Calu3 (cell line): ENCODE measurements around the gene ASCL5. TPM values are rescaled to one million over a fixed set of nuclear protein-coding genes. Genes with fewer than 3 reads are reported as not detected.
"Not testable (repeated sequence)": the region's sequence is repeated elsewhere in the genome, so short reads cannot be mapped to it uniquely, and the experiment has no call there.

Experiments
- BruUV-seq: library from RNA; stranded (reverse); fragments of 400-500 nt; replicated peaks from 2 replicates; lab custom pipeline; 2021; lab: Mats Ljungman, UMichigan
- CTCF ChIA-PET: fragments of 300-600 bp; sonication (Branson Sonifier 250); formaldehyde crosslinking; loops from one replicate; lab custom pipeline; 2022; ENCODE audit warnings: antibody characterized with exemption; lab: Charles Lee
- DNase-seq: peaks from one replicate; pipeline ENCODE4 v3.0.0; 2022
- H3K27ac Mint-ChIP-seq: one replicate; pipeline ENCODE4 v1.8.0; 2022; ENCODE audit warnings: mixed read lengths; ENCODE audit not compliant: unreplicated experiment
- H3K27me3 Mint-ChIP-seq: one replicate; pipeline ENCODE4 v1.8.0; 2022; ENCODE audit warnings: mixed read lengths; ENCODE audit not compliant: unreplicated experiment
- H3K36me3 Mint-ChIP-seq: one replicate; pipeline ENCODE4 v1.8.0; 2022; ENCODE audit warnings: mild to moderate bottlenecking, moderate library complexity, mixed read lengths; ENCODE audit not compliant: insufficient read depth, unreplicated experiment
- H3K4me1 Mint-ChIP-seq: one replicate; pipeline ENCODE4 v1.8.0; 2022; ENCODE audit warnings: mild to moderate bottlenecking, low read depth, mixed read lengths; ENCODE audit not compliant: unreplicated experiment
- H3K4me3 Mint-ChIP-seq: one replicate; pipeline ENCODE4 v1.8.0; 2022; ENCODE audit warnings: mild to moderate bottlenecking, low read depth, moderate library complexity, mixed read lengths; ENCODE audit not compliant: unreplicated experiment
- H3K9me3 Mint-ChIP-seq: one replicate; pipeline ENCODE4 v1.8.0; 2022; ENCODE audit warnings: low read depth, mixed read lengths; ENCODE audit not compliant: unreplicated experiment
- intact Hi-C: fragments of 100-400 bp; cut with micrococcal nuclease; formaldehyde crosslinking; loops from one replicate; pipeline ENCODE4 v1.10.0; 2022; ENCODE audit not compliant: unreplicated experiment
- total RNA-seq: library from RNA; stranded (reverse); gene quantifications from 2 replicates; pipeline ENCODE4 v1.2.3, GENCODE V29; 2022
- TF ChIP-seq, protein P1 (sequence below): fragments of 200-600 bp; IDR thresholded peaks from one replicate; pipeline ENCODE4 v1.8.0; 2022; ENCODE audit warnings: antibody characterized with exemption; ENCODE audit not compliant: unreplicated experiment

The ASCL5 gene
- total RNA-seq, 1 experiment from 2014 or later: not detected

DNA sequence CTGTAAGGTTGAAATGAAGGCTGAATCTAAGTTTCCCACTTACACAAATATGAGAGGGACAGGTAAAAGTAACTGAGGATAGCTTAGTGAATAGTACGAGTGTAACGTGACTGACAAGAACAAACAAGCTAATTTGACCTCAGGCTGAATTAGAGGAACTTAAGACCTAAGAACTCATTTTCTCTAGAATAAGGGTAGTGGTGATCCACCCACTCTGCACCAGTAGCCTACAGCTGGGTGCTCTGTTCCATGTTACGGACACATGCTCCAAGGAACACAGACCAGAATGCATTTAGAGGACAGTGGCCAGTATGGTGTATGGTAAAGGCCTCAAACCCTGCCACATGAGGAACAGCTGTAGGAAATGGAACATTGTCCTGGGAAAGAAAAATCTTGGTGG lies 42.2 kb upstream of the ASCL5 start:
- H3K4me3 Mint-ChIP-seq: no peak overlapping the region
- TF ChIP-seq, protein P1, sequence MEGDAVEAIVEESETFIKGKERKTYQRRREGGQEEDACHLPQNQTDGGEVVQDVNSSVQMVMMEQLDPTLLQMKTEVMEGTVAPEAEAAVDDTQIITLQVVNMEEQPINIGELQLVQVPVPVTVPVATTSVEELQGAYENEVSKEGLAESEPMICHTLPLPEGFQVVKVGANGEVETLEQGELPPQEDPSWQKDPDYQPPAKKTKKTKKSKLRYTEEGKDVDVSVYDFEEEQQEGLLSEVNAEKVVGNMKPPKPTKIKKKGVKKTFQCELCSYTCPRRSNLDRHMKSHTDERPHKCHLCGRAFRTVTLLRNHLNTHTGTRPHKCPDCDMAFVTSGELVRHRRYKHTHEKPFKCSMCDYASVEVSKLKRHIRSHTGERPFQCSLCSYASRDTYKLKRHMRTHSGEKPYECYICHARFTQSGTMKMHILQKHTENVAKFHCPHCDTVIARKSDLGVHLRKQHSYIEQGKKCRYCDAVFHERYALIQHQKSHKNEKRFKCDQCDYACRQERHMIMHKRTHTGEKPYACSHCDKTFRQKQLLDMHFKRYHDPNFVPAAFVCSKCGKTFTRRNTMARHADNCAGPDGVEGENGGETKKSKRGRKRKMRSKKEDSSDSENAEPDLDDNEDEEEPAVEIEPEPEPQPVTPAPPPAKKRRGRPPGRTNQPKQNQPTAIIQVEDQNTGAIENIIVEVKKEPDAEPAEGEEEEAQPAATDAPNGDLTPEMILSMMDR: no peak
- BruUV-seq: no TSS peak

DNA sequence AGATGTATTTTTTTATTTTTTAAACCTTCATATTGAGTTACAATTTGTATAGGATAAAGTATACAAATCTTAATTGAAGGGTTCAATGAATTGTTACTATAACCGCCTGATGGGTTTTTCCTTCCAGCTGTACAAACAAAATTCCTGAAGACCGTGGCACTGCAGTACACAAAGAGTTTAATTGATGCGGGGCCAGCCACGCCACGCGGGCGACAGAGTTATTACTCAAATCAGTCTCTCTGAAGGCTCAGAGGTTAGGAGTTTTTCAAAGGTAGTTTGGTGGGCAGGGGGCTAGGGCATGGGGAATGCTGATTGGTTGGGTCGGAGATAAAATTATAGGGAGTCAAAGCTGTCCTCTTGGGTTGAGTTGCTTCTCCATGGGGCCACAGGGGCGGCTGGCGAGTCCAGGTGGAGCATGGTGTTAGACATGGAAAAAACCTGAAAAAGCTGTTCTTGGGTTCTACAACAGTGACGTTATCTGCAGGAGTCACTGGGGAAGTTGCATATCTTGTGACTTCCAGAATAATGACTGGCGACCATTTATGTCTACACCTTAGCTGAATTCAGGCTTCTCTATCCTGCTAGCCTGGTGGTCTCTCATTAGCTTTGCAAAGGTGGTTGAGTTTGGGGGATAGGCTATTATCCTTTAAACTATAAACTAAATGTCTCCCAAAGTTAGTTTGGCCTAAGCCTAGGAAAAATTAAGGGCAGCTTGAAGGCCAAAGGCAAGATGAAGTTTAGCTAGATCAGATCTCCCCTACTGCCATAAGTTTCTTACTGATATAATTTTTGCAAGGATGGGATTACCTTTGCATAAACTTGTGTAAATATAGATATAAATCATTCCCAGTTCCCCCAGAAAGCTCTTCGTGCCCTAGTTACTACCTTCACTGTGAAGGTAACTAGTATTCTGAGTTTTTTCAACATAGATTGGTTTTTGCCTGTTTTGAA lies 40.3 kb upstream of the ASCL5 start:
- H3K9me3 Mint-ChIP-seq: no peaks in the 10 kb centered on the region
- TF ChIP-seq, protein P1: no peak
- peaks cover 20% of the 10 kb centered on the region for H3K4me1 Mint-ChIP-seq
- BruUV-seq: no TSS peak
- no peaks in the 10 kb centered on the region for H3K27me3 Mint-ChIP-seq
- H3K36me3 Mint-ChIP-seq: peaks cover 20% of the 10 kb centered on the region
- DNase-seq: no peak
- CTCF ChIA-PET: no interaction called here
- H3K4me3 Mint-ChIP-seq: no peak overlapping the region
- H3K27ac Mint-ChIP-seq: no peak overlapping the region
- intact Hi-C loops: no loop called here

More for the DNA sequence above, 42.2 kb upstream of the ASCL5 start:
- H3K27ac Mint-ChIP-seq: no peak overlapping the region
- no peaks in the 10 kb centered on the region for H3K9me3 Mint-ChIP-seq
- DNase-seq: no peak
- CTCF ChIA-PET: no interaction called here
- H3K4me1 Mint-ChIP-seq: peaks cover 20% of the 10 kb centered on the region
- peaks cover 20% of the 10 kb centered on the region for H3K36me3 Mint-ChIP-seq
- intact Hi-C loops: no loop called here
- no peaks in the 10 kb centered on the region for H3K27me3 Mint-ChIP-seq

GRCh38 chr1:201164645-201165044 lies 37.7 kb upstream of the ASCL5 start:
- intact Hi-C loops: no loop called here
- TF ChIP-seq, protein P1: no peak
- Mint-ChIP-seq H3K4me3 (no peak overlapping the region), H3K9me3 (no peaks in the 10 kb centered on the region), H3K36me3 (no peaks in the 10 kb centered on the region), H3K4me1 (no peaks in the 10 kb centered on the region), H3K27me3 (no peaks in the 10 kb centered on the region), H3K27ac (no peak overlapping the region)
- CTCF ChIA-PET: interaction anchor here (1.6 kb wide), 1 partner anchor 28 kb away, joined by 3 read pairs; no protein-coding TSS in a partner anchor
- no TSS peak for BruUV-seq
- DNase-seq: no peak

DNA sequence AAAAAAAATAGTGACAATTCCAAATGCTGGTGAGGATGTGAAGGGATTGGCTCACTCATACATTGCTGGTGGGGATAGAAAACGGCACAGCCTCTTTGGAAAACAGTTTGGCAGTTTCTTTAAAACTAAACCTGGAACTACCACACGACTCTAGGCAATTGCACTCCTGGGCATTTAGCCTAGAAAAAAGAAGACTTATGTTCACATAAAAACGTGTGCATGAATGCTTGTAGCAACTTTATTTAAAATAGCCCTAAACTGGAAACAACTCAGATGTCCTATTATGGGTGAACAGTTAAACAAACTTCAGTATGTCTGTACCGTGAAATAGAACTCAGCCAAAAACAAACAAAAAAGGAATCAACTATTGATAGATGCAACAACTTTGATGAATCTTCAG lies 36.7 kb upstream of the ASCL5 start:
- BruUV-seq: no TSS peak
- H3K4me1 Mint-ChIP-seq: no peaks in the 10 kb centered on the region
- no peak overlapping the region for H3K27ac Mint-ChIP-seq
- H3K9me3 Mint-ChIP-seq: no peaks in the 10 kb centered on the region
- no peaks in the 10 kb centered on the region for H3K36me3 Mint-ChIP-seq
- peaks cover 8% of the 10 kb centered on the region for H3K27me3 Mint-ChIP-seq
- TF ChIP-seq, protein P1: no peak
- no peak overlapping the region for H3K4me3 Mint-ChIP-seq
- CTCF ChIA-PET: interaction anchor here (1.6 kb wide), 1 partner anchor 27 kb away, joined by 3 read pairs; no protein-coding TSS in a partner anchor
- no peak for DNase-seq
- intact Hi-C loops: no loop called here

DNA sequence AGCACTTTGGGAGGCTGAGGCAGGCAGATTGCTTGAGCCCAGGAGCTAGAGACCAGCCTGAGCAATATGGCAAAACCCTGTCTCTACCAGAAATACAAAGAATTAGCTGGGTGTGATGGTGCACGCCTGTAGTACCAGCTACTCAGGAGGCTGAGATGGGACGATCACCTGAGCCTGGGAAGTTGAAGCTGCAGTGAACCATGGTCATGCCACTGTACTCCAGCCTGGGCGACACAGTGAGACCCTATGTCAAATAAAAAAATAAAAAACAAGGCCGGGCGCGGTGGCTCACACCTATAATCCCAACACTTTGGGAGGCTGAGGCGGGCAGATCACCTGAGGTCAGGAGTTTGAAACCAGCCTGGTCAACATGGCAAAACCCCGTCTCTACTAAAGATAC lies 36.1 kb upstream of the ASCL5 start:
- BruUV-seq, intact Hi-C loops, H3K4me3 Mint-ChIP-seq, H3K27ac Mint-ChIP-seq, H3K36me3 Mint-ChIP-seq, H3K4me1 Mint-ChIP-seq, H3K9me3 Mint-ChIP-seq, DNase-seq: not testable (repeated sequence)
- CTCF ChIA-PET: interaction anchor here (1.6 kb wide), 1 partner anchor 26 kb away, joined by 3 read pairs; no protein-coding TSS in a partner anchor
- peaks cover 14% of the 10 kb centered on the region for H3K27me3 Mint-ChIP-seq
